Vagina (tissue), 2 donors: Measurements from ENCODE around the gene FAM110D.

Experiments used
- POLR2A ChIP-seq, 2 donors: fragments of 450-650 bp; IDR thresholded peaks; one replicate each; pipeline ENCODE4 v1.6.1; 2017; ENCODE audit warnings: antibody characterized with exemption in 2 of 2, mild to moderate bottlenecking in 2 of 2, moderate library complexity in 2 of 2
- POLR2AphosphoS5 ChIP-seq, 2 donors: sonication (generic); formaldehyde crosslinking; IDR thresholded peaks; one replicate each; pipeline ENCODE4 v1.9.0; 2017; ENCODE audit warnings: antibody characterized with exemption in 2 of 2, mild to moderate bottlenecking in 2 of 2, low read depth in 1 of 2; ENCODE audit not compliant: insufficient read depth in 1 of 2
- TF ChIP-seq, protein P1 (sequence below), 3 experiments: fragments of 450-650 bp in 2 of 3; fragments of 200-600 bp in 1 of 3; sonication (generic) in 1 of 3; IDR thresholded peaks; one replicate each; pipeline ENCODE4 v1.5.1; 2017 to 2019; ENCODE audit warnings: antibody characterized with exemption in 3 of 3, mild to moderate bottlenecking in 2 of 3, moderate library complexity in 2 of 3

DNA sequence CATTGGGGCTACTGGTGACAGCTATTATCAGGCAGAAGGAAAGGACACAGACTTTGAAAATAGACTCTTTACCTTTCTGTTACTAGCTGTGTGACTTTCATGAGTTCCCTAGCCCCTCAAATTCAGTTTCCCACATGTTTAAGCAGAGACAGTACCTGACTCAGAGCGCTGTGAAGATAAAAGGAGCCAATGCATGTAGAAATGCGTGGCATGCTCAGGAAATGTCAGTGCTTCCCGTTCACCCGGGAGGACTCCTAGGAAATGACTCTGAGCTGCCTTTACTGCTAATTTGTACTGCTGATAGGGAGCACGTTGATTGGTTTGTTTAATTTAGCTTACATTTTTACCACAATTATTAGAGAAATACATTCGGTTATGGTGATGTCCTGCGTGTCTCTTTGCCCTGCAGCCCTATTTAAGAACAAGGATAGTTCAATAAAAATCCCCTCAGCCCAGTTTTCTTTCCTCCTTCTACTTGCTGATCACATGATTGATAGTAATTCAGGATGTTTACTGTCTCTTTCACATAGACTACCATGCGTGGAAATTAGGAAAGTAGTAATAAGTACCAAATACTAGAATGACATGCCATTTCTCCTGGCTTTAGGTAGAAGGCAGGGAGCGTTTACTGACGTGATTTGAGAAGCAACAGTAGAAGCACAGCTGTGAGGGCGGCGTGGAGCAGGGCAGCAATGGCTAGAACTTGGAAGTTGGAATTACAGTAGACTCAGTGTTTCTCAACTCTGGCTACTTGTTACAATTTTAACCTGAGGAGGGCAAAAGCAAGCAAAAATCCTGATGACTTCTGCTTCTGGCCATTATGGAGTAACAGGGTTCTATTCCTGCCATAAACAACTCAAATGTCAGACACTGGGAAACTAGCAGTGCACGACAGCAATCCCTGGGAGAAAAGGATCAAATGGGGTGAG is 31.4 kb upstream of the FAM110D start:
- TF ChIP-seq, protein P1, sequence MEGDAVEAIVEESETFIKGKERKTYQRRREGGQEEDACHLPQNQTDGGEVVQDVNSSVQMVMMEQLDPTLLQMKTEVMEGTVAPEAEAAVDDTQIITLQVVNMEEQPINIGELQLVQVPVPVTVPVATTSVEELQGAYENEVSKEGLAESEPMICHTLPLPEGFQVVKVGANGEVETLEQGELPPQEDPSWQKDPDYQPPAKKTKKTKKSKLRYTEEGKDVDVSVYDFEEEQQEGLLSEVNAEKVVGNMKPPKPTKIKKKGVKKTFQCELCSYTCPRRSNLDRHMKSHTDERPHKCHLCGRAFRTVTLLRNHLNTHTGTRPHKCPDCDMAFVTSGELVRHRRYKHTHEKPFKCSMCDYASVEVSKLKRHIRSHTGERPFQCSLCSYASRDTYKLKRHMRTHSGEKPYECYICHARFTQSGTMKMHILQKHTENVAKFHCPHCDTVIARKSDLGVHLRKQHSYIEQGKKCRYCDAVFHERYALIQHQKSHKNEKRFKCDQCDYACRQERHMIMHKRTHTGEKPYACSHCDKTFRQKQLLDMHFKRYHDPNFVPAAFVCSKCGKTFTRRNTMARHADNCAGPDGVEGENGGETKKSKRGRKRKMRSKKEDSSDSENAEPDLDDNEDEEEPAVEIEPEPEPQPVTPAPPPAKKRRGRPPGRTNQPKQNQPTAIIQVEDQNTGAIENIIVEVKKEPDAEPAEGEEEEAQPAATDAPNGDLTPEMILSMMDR (IDR thresholded peaks at IDR 0.05): no peak
- TF ChIP-seq POLR2A (IDR thresholded peaks at IDR 0.05) (no peak), POLR2AphosphoS5 (IDR thresholded peaks at IDR 0.05; ENCODE audit: insufficient read depth in 1 of 2, low read depth in 1 of 2) (no peak)
